ENCODE results near the gene AKR1C2.
"Not testable (repeated sequence)": the region's sequence is repeated elsewhere in the genome, so short reads cannot be mapped to it uniquely, and the experiment has no call there.

The AKR1C2 gene

DNA sequence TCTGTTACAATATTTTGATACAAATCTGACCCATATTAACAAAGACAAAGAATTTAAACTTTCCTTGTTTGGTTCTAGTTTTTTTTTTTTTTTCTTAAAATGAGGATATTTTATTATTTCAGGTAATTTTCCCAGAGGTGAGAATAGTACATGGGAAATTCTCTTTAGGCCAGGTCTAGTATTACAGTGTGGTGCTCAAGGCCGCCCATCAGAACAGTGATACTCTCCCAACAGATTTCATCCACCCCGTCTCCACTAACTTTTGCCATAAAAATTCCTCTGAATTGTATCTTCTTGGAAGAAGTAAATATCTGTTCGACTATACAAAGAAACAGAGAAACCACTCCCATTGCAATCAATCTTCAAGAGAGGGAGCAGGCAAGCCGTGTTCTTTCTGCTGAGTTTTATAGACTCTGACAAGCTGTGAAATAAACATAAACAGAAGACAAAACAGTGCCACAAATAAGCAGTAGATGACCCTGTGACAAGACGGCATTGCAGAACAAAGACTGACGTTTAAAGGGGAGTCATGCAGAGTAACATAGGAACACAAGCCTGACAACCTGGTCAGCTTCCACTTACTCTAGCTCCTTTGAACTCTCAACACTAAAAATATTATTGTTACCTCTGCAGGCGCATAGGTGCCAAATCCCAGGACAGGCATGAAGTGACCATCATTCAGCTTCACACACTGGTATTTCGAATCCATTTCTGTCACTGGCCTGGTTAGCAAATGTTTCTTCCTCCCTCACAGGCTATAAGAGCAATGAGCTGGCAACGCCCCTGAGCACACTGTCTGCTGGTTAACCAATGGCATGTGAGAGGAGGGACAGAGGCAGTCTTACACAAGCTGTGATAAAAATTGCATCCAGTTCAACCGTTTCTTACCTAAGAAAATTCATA lies at the start of gene AKR1C2:
AKR1C2 (minus strand) TSS at position 731 of the 903 bp plus-strand sequence; CDS start at position 709, 22 bp downstream.
- DNase-seq = not testable (repeated sequence)

DNA sequence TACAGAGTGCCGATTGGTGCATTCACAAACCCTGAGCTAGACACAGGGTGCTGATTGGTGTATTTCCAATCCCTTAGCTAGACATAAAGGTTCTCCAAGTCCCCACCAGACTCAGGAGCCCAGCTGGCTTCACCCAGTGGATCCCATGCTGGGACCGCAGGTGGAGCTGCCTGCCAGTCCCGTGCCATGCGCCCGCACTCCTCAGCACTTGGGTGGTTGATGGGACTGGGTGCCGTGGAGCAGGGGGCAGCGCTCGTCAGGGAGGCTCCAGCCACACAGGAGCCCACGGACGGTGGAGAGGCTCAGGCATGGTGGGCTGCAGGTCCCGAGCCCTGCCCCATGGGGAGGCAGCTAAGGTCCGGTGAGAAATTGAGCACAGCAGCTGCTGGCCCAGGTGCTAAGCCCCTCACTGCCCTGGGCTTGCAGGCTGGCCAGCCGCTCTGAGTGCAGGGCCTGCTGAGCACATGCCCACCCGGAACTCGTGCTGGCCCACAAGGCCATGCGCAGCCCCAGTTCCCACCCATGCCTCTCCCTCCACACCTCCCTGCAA lies 49.4 kb upstream of the AKR1C2 start:
- not testable (repeated sequence) for DNase-seq

- DNase-seq = no peak
Measured at GRCh38 chr10:5047912-5048628, 44.4 kb upstream of the AKR1C2 start.

- not testable (repeated sequence) for DNase-seq
Measured at GRCh38 chr10:5047055-5047454, 43.4 kb upstream of the AKR1C2 start.

GRCh38 chr10:5046410-5046809 lies 42.8 kb upstream of the AKR1C2 start:
- no peak for DNase-seq

DNA sequence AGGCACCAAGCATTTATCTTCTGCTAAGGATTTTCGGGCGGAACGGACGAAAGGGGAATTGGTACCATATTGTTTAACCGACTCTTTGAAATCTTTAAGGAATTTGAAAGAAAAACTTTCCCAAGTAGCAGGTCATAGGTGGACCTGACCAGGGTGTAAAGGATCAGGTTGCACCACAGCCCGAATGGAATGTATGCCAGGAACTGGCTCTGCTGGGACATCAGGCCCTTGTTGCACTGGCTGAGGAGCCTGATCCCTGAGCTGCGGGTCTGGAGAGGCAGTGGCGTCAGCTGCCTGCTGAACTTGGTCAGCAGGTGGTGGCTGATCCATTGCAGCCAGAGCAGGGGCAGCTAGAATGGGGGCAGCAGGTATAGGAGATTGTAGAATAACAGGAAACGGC lies 41.4 kb upstream of the AKR1C2 start:
- DNase-seq = no peak

GRCh38 chr10:5043716-5044115 lies 40.1 kb upstream of the AKR1C2 start:
- no peak for DNase-seq

- no peak for DNase-seq
Measured at GRCh38 chr10:5042922-5043321, 39.3 kb upstream of the AKR1C2 start.

- DNase-seq = no peak
Measured at GRCh38 chr10:5041471-5042023, 37.9 kb upstream of the AKR1C2 start.

DNA sequence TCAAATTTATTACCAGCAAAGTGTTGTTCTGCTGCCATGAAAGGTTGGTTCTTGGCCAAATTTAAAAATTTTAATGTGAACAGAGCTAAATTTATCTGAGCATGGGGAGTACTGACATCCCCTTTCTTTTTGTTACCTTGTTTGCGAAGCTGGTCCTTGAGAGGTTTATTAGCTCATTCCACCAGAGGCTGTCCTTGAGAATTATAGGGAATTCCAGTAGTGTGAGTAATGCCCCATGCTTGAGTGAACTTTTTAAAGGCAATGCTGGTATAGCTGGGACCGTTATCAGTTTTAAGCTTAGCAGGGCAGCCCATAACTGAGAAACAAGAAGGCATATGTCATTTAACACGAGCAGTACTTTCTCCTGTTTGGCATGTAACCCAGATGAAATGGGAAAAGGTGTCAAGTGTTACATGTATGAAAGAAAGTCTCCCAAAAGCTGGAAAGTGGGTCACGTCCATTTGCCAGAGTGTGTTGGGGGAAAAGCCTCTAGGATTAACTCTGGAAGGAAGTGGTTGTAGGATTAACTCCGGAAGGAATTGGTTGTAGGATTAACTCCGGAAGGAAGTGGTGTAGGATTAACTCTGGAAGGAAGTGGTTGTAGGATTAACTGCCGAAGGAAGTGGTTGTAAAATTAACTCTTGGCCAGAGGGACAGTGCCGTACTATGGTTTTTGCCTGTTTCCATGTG lies 37.3 kb upstream of the AKR1C2 start:
- DNase-seq = no peak

GRCh38 chr10:5040010-5040673 lies 36.5 kb upstream of the AKR1C2 start:
- DNase-seq = no peak

DNA sequence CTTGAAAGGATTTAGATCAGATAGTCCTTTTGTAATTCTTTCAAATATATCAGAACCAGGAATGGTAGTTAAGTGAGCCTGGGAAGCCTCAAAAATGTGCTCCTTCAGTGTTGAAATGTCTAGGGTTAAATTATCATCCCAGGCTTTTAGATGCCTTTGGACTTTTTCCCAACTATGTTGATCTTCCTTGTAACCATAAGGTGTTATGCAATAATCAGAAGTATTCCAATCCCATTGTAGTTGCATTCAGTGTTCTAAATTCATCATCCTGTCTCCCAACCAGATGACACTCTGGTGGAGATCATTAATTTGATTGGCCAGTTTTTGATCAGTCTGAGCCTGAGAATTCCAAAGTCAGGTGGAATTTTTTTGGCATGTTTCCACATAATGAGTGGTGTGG lies 35.1 kb upstream of the AKR1C2 start:
- DNase-seq = no peak

DNA sequence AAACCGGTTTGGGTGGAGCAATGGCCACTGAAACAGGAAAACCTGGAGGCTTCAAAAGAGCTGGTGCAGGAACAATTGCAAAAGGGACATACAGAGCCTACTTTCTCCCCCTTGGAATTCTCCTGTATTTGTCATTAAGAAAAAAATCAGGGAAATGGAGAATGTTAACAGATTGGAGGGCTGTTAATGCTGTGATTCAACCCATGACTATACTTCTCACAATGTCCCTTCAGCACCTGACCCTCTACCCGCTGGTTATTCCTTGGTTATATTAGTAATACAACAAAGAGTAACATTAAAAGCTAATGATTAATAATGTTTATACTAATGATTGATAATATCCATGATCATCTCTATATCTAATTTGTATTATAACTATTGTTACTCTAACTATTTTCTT lies 34.4 kb upstream of the AKR1C2 start:
- no peak for DNase-seq

- DNase-seq = no peak
Measured at GRCh38 chr10:5036511-5036910, 32.9 kb upstream of the AKR1C2 start.

GRCh38 chr10:5035356-5035755 lies 31.7 kb upstream of the AKR1C2 start:
- no peak for DNase-seq

DNA sequence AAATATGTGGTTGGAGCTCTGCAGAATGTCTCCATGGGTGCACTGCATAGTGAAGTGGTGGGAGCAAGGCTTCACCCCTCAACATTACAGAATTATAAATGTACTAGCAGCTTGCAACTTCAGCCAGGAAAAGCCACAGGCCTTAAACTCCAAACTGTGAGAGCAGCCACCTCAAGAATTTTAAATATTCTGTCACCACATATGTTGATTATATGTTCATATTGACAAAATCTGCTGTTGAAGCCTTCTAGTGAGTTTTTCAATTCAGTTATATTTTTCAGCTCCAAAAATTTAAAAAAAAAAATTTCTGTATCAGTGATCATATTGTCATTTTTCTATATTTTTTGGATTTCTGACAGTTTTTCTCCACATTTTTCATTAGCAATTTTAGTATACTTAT lies 30.9 kb upstream of the AKR1C2 start:
- DNase-seq = no peak

DNA sequence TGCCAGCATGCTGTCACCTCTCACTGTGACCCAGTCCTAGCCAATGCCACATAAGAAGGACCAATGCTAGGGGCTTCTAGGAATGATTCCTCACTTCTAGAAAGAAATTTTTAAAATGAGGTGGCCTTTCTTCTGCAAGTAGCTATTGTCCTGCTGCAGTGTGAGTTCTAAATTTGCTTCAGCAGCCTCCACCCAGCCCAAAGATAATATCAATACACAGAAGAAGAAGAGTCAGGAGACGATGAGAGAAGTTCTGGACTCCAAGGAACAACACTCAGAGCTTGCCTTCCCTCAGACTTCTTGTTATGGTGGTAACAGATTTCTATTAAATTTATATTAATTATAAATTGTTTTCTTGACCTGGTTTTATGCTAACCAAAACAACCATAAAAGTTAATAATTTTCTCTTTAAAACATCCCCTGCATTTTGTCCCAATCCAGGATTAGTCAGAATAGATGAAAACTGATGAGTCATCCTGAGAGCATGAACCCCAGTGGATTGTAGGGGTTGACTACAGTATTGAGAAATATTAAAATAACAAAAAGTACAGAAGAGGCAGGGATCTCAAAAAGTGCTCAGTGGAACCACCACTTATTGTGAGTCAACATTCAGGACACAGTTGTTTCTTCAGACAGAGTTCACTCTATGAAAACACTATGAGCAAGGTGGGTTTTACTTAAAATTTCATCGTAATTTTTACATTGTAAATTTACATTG lies 29.6 kb upstream of the AKR1C2 start:
- DNase-seq = no peak

GRCh38 chr10:5032444-5032843 lies 28.8 kb upstream of the AKR1C2 start:
- not testable (repeated sequence) for DNase-seq

DNA sequence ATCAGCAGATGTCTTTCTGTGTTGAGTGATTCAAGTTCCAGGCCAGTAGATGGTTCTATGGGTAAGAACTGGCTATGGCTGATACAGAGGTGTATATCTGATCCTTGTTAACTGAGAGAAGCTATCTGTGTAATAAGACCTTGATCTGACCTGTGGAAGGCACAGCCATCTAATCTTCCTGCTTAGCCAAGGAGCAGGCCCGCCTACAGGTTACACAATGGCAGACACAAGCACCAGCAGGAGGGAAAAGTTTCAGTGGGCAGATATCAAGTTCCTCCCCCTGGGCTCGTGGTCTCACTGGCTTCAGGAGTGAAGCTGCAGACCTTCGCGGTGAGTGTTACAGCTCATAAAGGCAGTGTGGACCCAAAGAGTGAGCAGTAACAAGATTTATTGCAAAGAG lies 27.9 kb upstream of the AKR1C2 start:
- not testable (repeated sequence) for DNase-seq

- no peak for DNase-seq
Measured at GRCh38 chr10:5030989-5031388, 27.3 kb upstream of the AKR1C2 start.

DNA sequence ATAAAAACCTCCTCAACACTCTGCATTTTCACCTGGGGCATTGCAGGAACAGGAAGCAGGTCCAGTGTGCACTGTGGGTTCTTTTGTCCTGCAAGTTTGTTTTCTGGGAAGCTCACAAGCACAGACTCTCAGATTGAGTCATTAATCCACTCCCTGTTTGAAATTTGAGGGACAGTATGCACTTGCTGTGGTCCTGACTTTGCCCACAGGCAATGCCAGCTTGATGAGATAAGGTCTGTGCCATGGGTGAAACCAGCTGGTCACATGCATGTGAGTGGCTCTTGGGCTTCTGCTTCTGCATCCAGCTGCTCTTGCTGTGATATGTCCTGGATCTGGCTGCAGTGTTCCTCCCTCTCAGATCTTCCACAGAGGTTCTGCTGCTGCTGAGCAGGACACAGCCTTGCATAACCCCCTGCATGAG lies 21.8 kb upstream of the AKR1C2 start:
- DNase-seq = not testable (repeated sequence)
